Body of pancreas (tissue), 4 donors: ENCODE data around the gene BRD3.

ENCODE experiments used
- POLR2A ChIP-seq, 3 donors: fragments of 450-650 bp; IDR thresholded peaks; one replicate each; pipeline ENCODE4 v1.6.1; 2016; ENCODE audit warnings: antibody characterized with exemption in 3 of 3, mild to moderate bottlenecking in 2 of 3
- TF ChIP-seq, protein P1 (sequence below), 7 experiments: fragments of 450-650 bp in 4 of 7; fragments of 200-600 bp in 3 of 7; sonication (generic) in 3 of 7; IDR thresholded peaks; one replicate each; pipeline ENCODE4 v1.5.1; 2016 to 2019; ENCODE audit warnings: antibody characterized with exemption in 7 of 7

DNA sequence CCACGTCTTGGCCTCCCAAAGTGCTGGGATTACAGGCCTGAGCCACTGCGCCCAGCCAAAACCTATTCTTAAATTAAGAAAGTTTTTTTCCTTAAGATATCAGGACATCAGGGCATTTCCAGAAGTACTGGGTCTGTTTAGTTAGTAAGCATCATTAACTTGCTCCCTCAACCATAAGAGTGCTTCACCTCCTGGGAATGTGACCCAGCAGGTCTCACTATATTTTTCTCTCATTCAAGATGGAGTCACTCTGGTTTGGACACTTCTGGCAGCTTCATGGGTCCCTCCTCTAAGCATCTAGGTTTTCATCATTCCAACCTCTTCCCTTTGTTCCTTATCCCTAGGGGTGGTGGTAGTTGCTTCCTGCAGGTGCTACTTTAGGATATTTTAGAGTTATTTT lies 52.9 kb downstream of the BRD3 start:
- TF ChIP-seq, protein P1, sequence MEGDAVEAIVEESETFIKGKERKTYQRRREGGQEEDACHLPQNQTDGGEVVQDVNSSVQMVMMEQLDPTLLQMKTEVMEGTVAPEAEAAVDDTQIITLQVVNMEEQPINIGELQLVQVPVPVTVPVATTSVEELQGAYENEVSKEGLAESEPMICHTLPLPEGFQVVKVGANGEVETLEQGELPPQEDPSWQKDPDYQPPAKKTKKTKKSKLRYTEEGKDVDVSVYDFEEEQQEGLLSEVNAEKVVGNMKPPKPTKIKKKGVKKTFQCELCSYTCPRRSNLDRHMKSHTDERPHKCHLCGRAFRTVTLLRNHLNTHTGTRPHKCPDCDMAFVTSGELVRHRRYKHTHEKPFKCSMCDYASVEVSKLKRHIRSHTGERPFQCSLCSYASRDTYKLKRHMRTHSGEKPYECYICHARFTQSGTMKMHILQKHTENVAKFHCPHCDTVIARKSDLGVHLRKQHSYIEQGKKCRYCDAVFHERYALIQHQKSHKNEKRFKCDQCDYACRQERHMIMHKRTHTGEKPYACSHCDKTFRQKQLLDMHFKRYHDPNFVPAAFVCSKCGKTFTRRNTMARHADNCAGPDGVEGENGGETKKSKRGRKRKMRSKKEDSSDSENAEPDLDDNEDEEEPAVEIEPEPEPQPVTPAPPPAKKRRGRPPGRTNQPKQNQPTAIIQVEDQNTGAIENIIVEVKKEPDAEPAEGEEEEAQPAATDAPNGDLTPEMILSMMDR (IDR thresholded peaks at IDR 0.05), result no peak
- no peak for TF ChIP-seq POLR2A (IDR thresholded peaks at IDR 0.05)
